Kidney (tissue), 14 donors: ENCODE measurements around the gene CREB3L2. TPM values are rescaled to one million over a fixed set of nuclear protein-coding genes. Genes with fewer than 3 reads are reported as not detected.

ENCODE experiments used
- DNase-seq, 5 donors: peaks; one replicate each; pipeline ENCODE4 v3.0.0-alpha.2; 2013 to 2020
- FAIRE-seq: peaks from 2 replicates; lab custom pipeline; 2012; peaks lifted over from hg19 to GRCh38; lab: Jason Lieb, UNC
- H3K27ac ChIP-seq, 2 donors: one replicate each; pipeline ENCODE4 v1.7.0; 2013; ENCODE audit warnings: low read depth in 2 of 2, low read length in 2 of 2, inconsistent platforms in 1 of 2
- H3K27me3 ChIP-seq: one replicate; pipeline ENCODE4 v1.7.1; 2013; ENCODE audit warnings: low read length, inconsistent platforms; ENCODE audit not compliant: control insufficient read depth, insufficient read depth
- H3K36me3 ChIP-seq, 3 donors: one replicate each; pipeline versions ENCODE4 v1.7.0 to v1.7.1; 2013; ENCODE audit warnings: low read length in 3 of 3, control low read depth in 1 of 3, inconsistent platforms in 1 of 3; ENCODE audit not compliant: insufficient read depth in 3 of 3, control insufficient read depth in 2 of 3
- H3K4me1 ChIP-seq, 3 donors: one replicate each; pipeline versions ENCODE4 v1.7.0 to v1.7.1; 2013; ENCODE audit warnings: low read length in 3 of 3, inconsistent platforms in 1 of 3, low read depth in 1 of 3; ENCODE audit not compliant: control insufficient read depth in 2 of 3, insufficient read depth in 2 of 3
- H3K4me3 ChIP-seq, 3 donors: one replicate each; pipeline versions ENCODE4 v1.7.0 to v1.8.1; 2013; ENCODE audit warnings: low read length in 3 of 3, control low read depth in 1 of 3, inconsistent platforms in 1 of 3
- H3K9ac ChIP-seq, 3 donors: one replicate each; pipeline versions ENCODE4 v1.7.0 to v1.7.1; 2013; ENCODE audit warnings: low read length in 3 of 3, control low read depth in 1 of 3, inconsistent platforms in 1 of 3
- H3K9me3 ChIP-seq, 3 donors: one replicate each; pipeline versions ENCODE4 v1.7.0 to v1.7.1; 2013; ENCODE audit warnings: low read length in 3 of 3, control low read depth in 1 of 3, inconsistent platforms in 1 of 3; ENCODE audit not compliant: control insufficient read depth in 2 of 3, insufficient read depth in 1 of 3
- CTCF ChIP-seq: IDR thresholded peaks from 3 replicates; pipeline ENCODE4 v1.5.1; 2012; ENCODE audit warnings: mild to moderate bottlenecking, moderate library complexity, borderline replicate concordance; ENCODE audit not compliant: insufficient read depth; ENCODE audit errors: extremely low read depth
- intact Hi-C: fragments of 100-400 bp; cut with DNase I; formaldehyde crosslinking; loops from one replicate; pipeline ENCODE4 v1.11.1; 2022
- polyA plus RNA-seq: library from polyadenylated mRNA; stranded (reverse); fragments of 350-450 nt; fragmentation: Illumina TruSeq; extraction: RNeasy Lipid Tissue Mini Kit (QIAGEN cat#74804); gene quantifications from one replicate; pipeline ENCODE4 v1.2.3, GENCODE V29; 2014; ENCODE audit warnings: low read depth, low replicate concordance; ENCODE audit not compliant: insufficient read depth
- total RNA-seq: library from RNA; stranded (reverse); fragmentation: NEBNext Ultra II Directional; extraction: Animal tissue kit (Norgen Biotek cat#: 25700); gene quantifications from one replicate; pipeline ENCODE4 v1.2.1, GENCODE V29; 2021
- donor health status: control.
- donor health status: control.
- donor health status: control.
- donor health status: control.
- donor health status: control.
- donor health status: DM: yes; HTN: yes; CAD: no.
- donor health status: Normal renal cell carcinoma (clear cell type).

The CREB3L2 gene
- total and polyA plus RNA-seq, 2 donors from 2014 or later, result 18.5 to 114 TPM

DNA sequence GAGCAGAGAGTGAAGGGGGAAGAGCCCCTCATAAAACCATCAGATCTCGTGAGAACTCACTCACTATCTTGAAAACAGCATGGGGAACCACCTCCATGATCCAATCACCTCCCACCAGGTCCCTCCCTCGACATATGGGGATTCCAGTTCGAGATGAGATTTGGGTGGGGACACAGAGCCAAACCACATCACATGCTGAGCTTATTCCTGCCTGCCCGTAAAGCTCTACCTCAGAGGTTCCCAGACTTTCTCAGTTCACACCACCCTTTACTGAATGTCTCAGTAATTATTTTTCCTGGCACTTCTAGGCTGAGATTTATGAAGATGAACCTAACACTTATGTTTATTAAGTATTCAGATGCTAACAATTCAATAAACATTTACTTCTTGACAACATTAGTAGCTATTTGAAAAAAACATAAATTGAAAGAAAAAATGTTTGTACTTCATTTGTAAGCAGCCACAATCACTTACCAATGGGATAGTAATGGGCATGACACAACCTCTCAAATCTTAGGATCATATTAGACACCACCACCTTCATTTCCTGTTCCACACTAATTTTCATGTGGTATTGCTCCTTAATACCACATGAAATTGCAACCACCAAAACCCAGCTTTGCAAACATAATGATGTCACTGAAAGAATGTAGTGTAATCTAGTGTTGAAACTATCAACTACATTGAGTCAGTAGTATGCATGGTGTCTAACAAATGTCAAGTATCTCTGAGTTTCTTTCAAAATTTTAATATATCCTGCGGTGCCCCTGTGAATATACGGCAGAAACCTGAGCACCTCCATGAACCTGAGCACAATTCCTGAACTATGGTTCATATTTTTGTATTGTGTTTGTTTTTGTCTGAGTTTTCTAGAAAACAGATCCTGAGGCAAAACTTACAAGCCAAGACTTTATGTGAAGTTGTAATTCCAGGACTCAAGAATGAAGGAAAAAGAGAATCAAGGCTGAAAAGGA lies 150.6 kb downstream of the CREB3L2 start:
- Histone ChIP-seq H3K27me3 (no peaks in the 10 kb centered on the region), H3K36me3 (no peaks in the 10 kb centered on the region), H3K9ac (no peak overlapping the region), H3K9me3 (no peaks in the 10 kb centered on the region), H3K4me1 (peaks cover 0 to 3% (median 0%) of the 10 kb centered on the region in 3 donors), H3K27ac (no peak overlapping the region), H3K4me3 (no peak overlapping the region)
- no peak for TF ChIP-seq CTCF
- no peak for FAIRE-seq
- no peak for DNase-seq
- intact Hi-C loops, result no loop called here

DNA sequence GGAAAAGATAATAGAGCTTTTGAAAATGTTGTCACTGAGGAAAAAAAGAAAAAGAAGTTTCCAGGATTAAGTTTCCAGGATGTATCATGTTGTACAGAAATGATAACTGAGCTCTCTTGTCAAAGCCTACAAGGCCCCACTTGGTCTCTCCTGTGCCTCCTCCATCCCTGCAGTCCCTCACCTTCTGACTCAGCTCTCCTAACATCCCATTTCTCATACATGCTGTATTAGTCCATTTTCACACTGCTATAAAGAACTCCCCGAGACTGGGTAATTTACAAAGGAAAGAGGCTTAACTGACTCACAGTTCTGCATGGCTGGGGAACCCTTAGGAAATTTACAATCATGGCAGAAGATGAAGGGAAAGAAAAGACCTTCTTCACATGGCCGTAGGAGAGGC lies 151.3 kb downstream of the CREB3L2 start:
- intact Hi-C loops, result no loop called here
- H3K9ac ChIP-seq, result no peak overlapping the region

GRCh38 chr7:137848095-137848494 lies 153.8 kb downstream of the CREB3L2 start:
- TF ChIP-seq CTCF, result no peak
- FAIRE-seq, result no peak
- no peak for DNase-seq
- no peak overlapping the region for H3K4me3 ChIP-seq
- no peaks in the 10 kb centered on the region for H3K9me3 ChIP-seq
- no peaks in the 10 kb centered on the region for H3K36me3 ChIP-seq
- peaks cover 9% of the 10 kb centered on the region for H3K27me3 ChIP-seq
- H3K4me1 ChIP-seq, result peaks cover 0 to 3% (median 0%) of the 10 kb centered on the region in 3 donors
- no peak overlapping the region for H3K9ac ChIP-seq
- intact Hi-C loops, result no loop called here
- no peak overlapping the region for H3K27ac ChIP-seq

More for the DNA sequence above, 151.3 kb downstream of the CREB3L2 start:
- FAIRE-seq (no peak), DNase-seq (no peak)
- Histone ChIP-seq H3K4me1 (peaks cover 0 to 3% (median 0%) of the 10 kb centered on the region in 3 donors), H3K27me3 (peaks cover 3% of the 10 kb centered on the region), H3K9me3 (no peaks in the 10 kb centered on the region), H3K27ac (no peak overlapping the region), H3K36me3 (no peaks in the 10 kb centered on the region), H3K4me3 (no peak overlapping the region)
- no peak for TF ChIP-seq CTCF
